Trophoblast cell (in vitro differentiated cells and primary cell): ENCODE results near the gene LHPP.

ENCODE experiments used
- DNase-seq, 2 donors: peaks; one replicate each; pipeline ENCODE4 v3.0.0-alpha.2; 2016
- H2AFZ ChIP-seq: 2 replicates; pipeline ENCODE4 v1.6.1; 2013; ENCODE audit warnings: low read length, moderate library complexity, mild to moderate bottlenecking; ENCODE audit not compliant: insufficient read depth, poor library complexity
- H2AK5ac ChIP-seq: 2 replicates; pipeline ENCODE4 v1.6.1; 2013; ENCODE audit warnings: mild to moderate bottlenecking, low read length
- H2BK120ac ChIP-seq: 2 replicates; pipeline ENCODE4 v1.6.1; 2013; ENCODE audit warnings: low read length, mild to moderate bottlenecking, moderate library complexity; ENCODE audit not compliant: insufficient read depth, poor library complexity
- H2BK12ac ChIP-seq: 2 replicates; pipeline ENCODE4 v1.6.1; 2013; ENCODE audit warnings: mild to moderate bottlenecking, low read length, moderate library complexity
- H2BK5ac ChIP-seq: 2 replicates; pipeline ENCODE4 v1.6.1; 2013; ENCODE audit warnings: low read length, low read depth, moderate library complexity, mild to moderate bottlenecking; ENCODE audit not compliant: poor library complexity
- H3K14ac ChIP-seq: 2 replicates; pipeline ENCODE4 v1.6.1; 2013; ENCODE audit warnings: mild to moderate bottlenecking, low read length
- H3K18ac ChIP-seq: 2 replicates; pipeline ENCODE4 v1.6.1; 2013; ENCODE audit warnings: mild to moderate bottlenecking, low read length
- H3K23ac ChIP-seq: 2 replicates; pipeline ENCODE4 v1.6.1; 2013; ENCODE audit warnings: low read length
- H3K27ac ChIP-seq: 2 replicates; pipeline ENCODE4 v1.5.1; 2013; ENCODE audit warnings: low read depth, mild to moderate bottlenecking, inconsistent platforms, low read length, moderate library complexity
- H3K27me3 ChIP-seq: 2 replicates; pipeline ENCODE4 v1.6.1; 2013; ENCODE audit warnings: inconsistent platforms, mild to moderate bottlenecking, low read length, moderate library complexity; ENCODE audit not compliant: insufficient read depth
- H3K36me3 ChIP-seq, 2 experiments: 1 replicate in 1 of 2; 2 replicates in 1 of 2; pipeline ENCODE4 v1.6.1; 2013; ENCODE audit warnings: low read length in 2 of 2, mild to moderate bottlenecking in 2 of 2, moderate library complexity in 1 of 2; ENCODE audit not compliant: insufficient read depth in 2 of 2, control insufficient read depth in 1 of 2
- H3K4ac ChIP-seq: 2 replicates; pipeline ENCODE4 v1.6.1; 2013; ENCODE audit warnings: low read depth, mild to moderate bottlenecking, low read length, moderate library complexity
- H3K4me1 ChIP-seq, 2 experiments: 1 replicate in 1 of 2; 2 replicates in 1 of 2; pipeline ENCODE4 v1.6.1; 2013; ENCODE audit warnings: low read length in 2 of 2, mild to moderate bottlenecking in 2 of 2, moderate library complexity in 1 of 2; ENCODE audit not compliant: insufficient read depth in 2 of 2, control insufficient read depth in 1 of 2
- H3K4me2 ChIP-seq: 2 replicates; pipeline ENCODE4 v1.6.1; 2013; ENCODE audit warnings: inconsistent platforms, mild to moderate bottlenecking, low read length, moderate library complexity
- H3K4me3 ChIP-seq: 2 replicates; pipeline ENCODE4 v1.5.1; 2013; ENCODE audit warnings: mild to moderate bottlenecking, low read depth, low read length, inconsistent platforms
- H3K79me1 ChIP-seq: one replicate; pipeline ENCODE4 v1.6.1; 2013; ENCODE audit warnings: low read length
- H3K79me2 ChIP-seq: 2 replicates; pipeline ENCODE4 v1.6.1; 2013; ENCODE audit warnings: low read length, mild to moderate bottlenecking; ENCODE audit not compliant: control insufficient read depth, insufficient read depth, poor library complexity
- H3K9ac ChIP-seq: 2 replicates; pipeline ENCODE4 v1.6.1; 2013; ENCODE audit warnings: mild to moderate bottlenecking, low read length
- H3K9me3 ChIP-seq: 2 replicates; pipeline ENCODE4 v1.6.1; 2013; ENCODE audit warnings: low read depth, mild to moderate bottlenecking, control low read depth, inconsistent platforms, low read length; ENCODE audit not compliant: insufficient read depth
- H4K12ac ChIP-seq: 2 replicates; pipeline ENCODE4 v1.6.1; 2013; ENCODE audit warnings: low read depth, mild to moderate bottlenecking, low read length, moderate library complexity
- H4K8ac ChIP-seq: 2 replicates; pipeline ENCODE4 v1.6.1; 2013; ENCODE audit warnings: low read depth, mild to moderate bottlenecking, low read length, moderate library complexity
- H4K91ac ChIP-seq: one replicate; pipeline ENCODE4 v1.6.1; 2013; ENCODE audit warnings: low read depth, mild to moderate bottlenecking, low read length, moderate library complexity
- WGBS: extraction: QIAGEN DNeasy Blood & Tissue Kit; methylation state at CpG from one replicate; pipeline ENCODE4 v1.1.7; 2013; ENCODE audit warnings: missing lambda C conversion rate; ENCODE audit not compliant: insufficient read length, insufficient coverage; ENCODE audit errors: extremely low coverage; 5-methylcytosine and 5-hydroxymethylcytosine counted together

LHPP gene

DNA sequence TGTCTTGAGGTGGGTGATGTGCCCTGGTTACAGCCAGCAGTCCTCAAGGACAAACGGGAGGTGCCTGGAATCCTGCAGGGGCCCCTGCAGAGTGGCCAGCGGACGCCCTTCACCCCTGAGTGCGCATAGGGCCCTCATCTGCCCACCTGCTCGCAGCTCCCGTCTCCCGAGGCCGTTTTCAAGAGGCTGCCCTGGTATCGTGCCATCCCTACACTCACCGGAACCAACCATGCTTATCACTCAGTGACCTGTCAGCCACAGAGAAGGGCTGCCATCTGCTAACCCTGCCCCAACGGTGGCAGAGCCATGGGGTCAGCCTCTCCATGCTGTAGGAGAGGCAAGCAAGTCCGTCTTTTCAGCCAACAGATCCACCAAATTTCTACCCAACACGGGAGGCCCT is 160.5 kb downstream of the LHPP start:
- H2BK5ac ChIP-seq = no peak overlapping the region
- H3K23ac ChIP-seq = no peak overlapping the region
- no peak overlapping the region for H3K18ac ChIP-seq

GRCh38 chr10:124622866-124623536 is 161.4 kb downstream of the LHPP start:
- H3K79me1 ChIP-seq = no peaks in the 10 kb centered on the region
- H3K9ac ChIP-seq = no peak overlapping the region
- no peak overlapping the region for H3K4ac ChIP-seq
- no peak overlapping the region for H4K8ac ChIP-seq
- H4K12ac ChIP-seq = no peak overlapping the region
- no peak overlapping the region for H2BK120ac ChIP-seq
- H2AFZ ChIP-seq = no peak overlapping the region
- H3K23ac ChIP-seq = no peak overlapping the region
- no peak overlapping the region for H3K4me3 ChIP-seq
- no peak overlapping the region for H3K27ac ChIP-seq
- peaks cover 4 to 11% of the 10 kb centered on the region in 2 experiments for H3K4me1 ChIP-seq
- peaks cover 6 to 7% of the 10 kb centered on the region in 2 experiments for H3K36me3 ChIP-seq
- no peaks in the 10 kb centered on the region for H3K9me3 ChIP-seq
- H2BK12ac ChIP-seq = no peak overlapping the region
- DNase-seq = no peak
- H2AK5ac ChIP-seq = no peak overlapping the region
- no peak overlapping the region for H3K18ac ChIP-seq
- no peak overlapping the region for H3K4me2 ChIP-seq
- no peaks in the 10 kb centered on the region for H3K27me3 ChIP-seq
- no CpG with 5 or more reads among the region's 31 CpGs for WGBS
- no peak overlapping the region for H4K91ac ChIP-seq
- H2BK5ac ChIP-seq = no peak overlapping the region
- H3K79me2 ChIP-seq = no peaks in the 10 kb centered on the region
- H3K14ac ChIP-seq = no peak overlapping the region

More for the DNA sequence above, 160.5 kb downstream of the LHPP start:
- peaks cover 2 to 5% of the 10 kb centered on the region in 2 experiments for H3K4me1 ChIP-seq
- no peak overlapping the region for H2BK12ac ChIP-seq
- no peak overlapping the region for H3K27ac ChIP-seq
- no peak overlapping the region for H2BK120ac ChIP-seq
- H2AFZ ChIP-seq = no peak overlapping the region
- H3K4me2 ChIP-seq = no peak overlapping the region
- no peak for DNase-seq
- H3K27me3 ChIP-seq = no peaks in the 10 kb centered on the region
- H3K4me3 ChIP-seq = no peak overlapping the region
- no peak overlapping the region for H3K9ac ChIP-seq
- WGBS = no CpG with 5 or more reads among the region's 13 CpGs
- no peaks in the 10 kb centered on the region for H3K79me1 ChIP-seq
- no peaks in the 10 kb centered on the region for H3K79me2 ChIP-seq
- H4K8ac ChIP-seq = no peak overlapping the region
- no peak overlapping the region for H4K12ac ChIP-seq
- no peak overlapping the region for H3K14ac ChIP-seq
- H3K4ac ChIP-seq = no peak overlapping the region
- no peaks in the 10 kb centered on the region for H3K9me3 ChIP-seq
- no peak overlapping the region for H2AK5ac ChIP-seq
- peaks cover 7 to 8% of the 10 kb centered on the region in 2 experiments for H3K36me3 ChIP-seq
- no peak overlapping the region for H4K91ac ChIP-seq

- Histone ChIP-seq H3K79me2 (no peaks in the 10 kb centered on the region), H3K4me3 (no peak overlapping the region), H4K12ac (no peak overlapping the region), H3K9me3 (no peaks in the 10 kb centered on the region), H3K9ac (no peak overlapping the region), H4K8ac (no peak overlapping the region), H2BK5ac (no peak overlapping the region), H2AFZ (no peak overlapping the region), H3K4ac (no peak overlapping the region), H3K4me1 (peaks cover 4 to 15% of the 10 kb centered on the region in 2 experiments), H2BK120ac (no peak overlapping the region), H2AK5ac (no peak overlapping the region), H3K14ac (no peak overlapping the region), H3K27me3 (no peaks in the 10 kb centered on the region), H3K4me2 (no peak overlapping the region), H3K18ac (no peak overlapping the region), H2BK12ac (no peak overlapping the region), H3K36me3 (peaks cover 3% of the 10 kb centered on the region in 2 experiments), H3K79me1 (no peaks in the 10 kb centered on the region), H4K91ac (no peak overlapping the region), H3K23ac (no peak overlapping the region), H3K27ac (no peak overlapping the region)
- DNase-seq = no peak
- no CpG with 5 or more reads among the region's 13 CpGs for whole genome bisulfite sequencing
Observed at GRCh38 chr10:124624006-124624405, 162.4 kb downstream of the LHPP start.

DNA sequence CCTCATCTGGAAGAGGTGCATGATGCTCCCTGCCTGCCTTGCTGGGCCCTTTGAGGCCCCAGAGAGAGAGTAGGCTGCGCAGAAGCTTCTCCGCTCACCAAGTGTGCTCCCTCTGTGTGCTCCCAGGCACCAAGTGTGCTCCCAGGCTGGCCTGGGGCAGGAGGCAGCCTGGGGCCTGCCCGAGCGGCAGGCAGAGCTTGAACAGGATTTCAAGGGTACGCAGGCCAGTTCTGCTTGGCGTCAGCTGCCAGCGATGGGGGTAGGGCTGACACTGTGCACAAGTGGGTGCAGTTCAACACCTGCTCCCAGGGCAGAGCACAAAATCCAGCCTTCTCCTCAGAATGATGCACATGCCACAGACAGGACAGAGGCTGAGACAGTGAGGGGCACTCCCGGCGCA is 162.8 kb downstream of the LHPP start:
- peaks cover 3% of the 10 kb centered on the region in 2 experiments for H3K36me3 ChIP-seq
- no peaks in the 10 kb centered on the region for H3K9me3 ChIP-seq
- no peak overlapping the region for H3K14ac ChIP-seq
- H3K79me2 ChIP-seq = no peaks in the 10 kb centered on the region
- H2BK5ac ChIP-seq = no peak overlapping the region
- WGBS = no CpG with 5 or more reads among the region's 9 CpGs
- peaks cover 4 to 15% of the 10 kb centered on the region in 2 experiments for H3K4me1 ChIP-seq
- DNase-seq = no peak
- no peak overlapping the region for H3K4me2 ChIP-seq
- no peak overlapping the region for H2BK120ac ChIP-seq
- H3K4me3 ChIP-seq = no peak overlapping the region
- no peaks in the 10 kb centered on the region for H3K79me1 ChIP-seq
- no peak overlapping the region for H4K12ac ChIP-seq
- H3K4ac ChIP-seq = no peak overlapping the region
- H3K27me3 ChIP-seq = no peaks in the 10 kb centered on the region
- H2BK12ac ChIP-seq = no peak overlapping the region
- no peak overlapping the region for H4K8ac ChIP-seq
- no peak overlapping the region for H2AK5ac ChIP-seq
- no peak overlapping the region for H2AFZ ChIP-seq
- H3K18ac ChIP-seq = no peak overlapping the region
- H3K9ac ChIP-seq = no peak overlapping the region
- no peak overlapping the region for H3K27ac ChIP-seq
- no peak overlapping the region for H3K23ac ChIP-seq
- H4K91ac ChIP-seq = no peak overlapping the region
